Measurements from ENCODE around the gene ACBD7.

DNA sequence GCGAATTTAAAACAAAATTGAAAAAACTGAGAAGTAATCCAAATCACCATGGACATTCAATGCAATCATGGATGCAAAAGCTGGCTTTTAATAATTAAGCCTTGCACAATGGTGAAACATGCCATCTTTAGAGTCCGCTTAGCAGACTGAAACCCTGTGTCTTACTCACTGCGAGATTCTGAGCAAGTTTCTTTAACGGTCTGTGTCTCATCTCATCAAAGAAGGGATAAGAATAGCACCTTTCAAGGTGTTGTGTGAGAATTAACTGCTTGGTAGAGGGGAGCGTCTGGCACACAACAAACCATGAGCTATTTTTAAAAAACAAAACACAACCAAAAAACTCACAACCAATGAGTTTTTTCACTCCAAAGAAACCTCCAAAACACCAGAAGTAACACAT lies 21.4 kb downstream of the ACBD7 start:
- TF ChIP-seq CEBPB (IDR thresholded peaks at IDR 0.05; ENCODE audit: low read depth, low read length) (no peak), CTCF (IDR thresholded peaks at IDR 0.05; ENCODE audit: control extremely low read depth in 1 of 3, insufficient read depth in 1 of 3, low read depth in 1 of 3, low read length in 3 of 3) (no peak), EZH2 (IDR thresholded peaks at IDR 0.05; ENCODE audit: low read depth, low read length, severe bottlenecking) (no peak), RAD21 (IDR thresholded peaks at IDR 0.05 in 1 of 2, conservative IDR thresholded peaks at IDR 0.05 in 1 of 2; ENCODE audit: low read depth in 2 of 2, low read length in 2 of 2) (no peak), POLR2A (IDR thresholded peaks at IDR 0.05; ENCODE audit: control extremely low read depth in 1 of 2, low read depth in 2 of 2, low read length in 2 of 2) (no peak), SIX5 (IDR thresholded peaks at IDR 0.05; ENCODE audit: low read depth, low read length) (no peak), ZNF274 (IDR thresholded peaks at IDR 0.05; ENCODE audit: borderline replicate concordance, extremely low read depth, low read length) (no peak), YY1 (IDR thresholded peaks at IDR 0.05; ENCODE audit: low read depth, low read length) (no peak), HDAC2 (IDR thresholded peaks at IDR 0.05; ENCODE audit: borderline replicate concordance in 1 of 2, low read depth in 2 of 2, low read length in 2 of 2) (no peak), TAF1 (IDR thresholded peaks at IDR 0.05; ENCODE audit: low read depth, low read length) (no peak), SP1 (IDR thresholded peaks at IDR 0.05; ENCODE audit: low read depth, low read length) (no peak), SIN3A (conservative IDR thresholded peaks at IDR 0.05 in 1 of 2, IDR thresholded peaks at IDR 0.05 in 1 of 2; ENCODE audit: low read depth in 1 of 2, low read length in 2 of 2) (no peak)

Measured in H1 (cell line).